ENCODE results near the gene GCSH. TPM values are rescaled to one million over a fixed set of nuclear protein-coding genes. Genes with fewer than 3 reads are reported as not detected.

Gene GCSH
- total RNA-seq, 2 experiments from 2014 or later: 7.0 to 11.0 TPM

Other genes with a start within 250 kb of the GCSH start
- 10 to 100 TPM; 90.3 to 99.7 TPM for gene CMC2, start 89.5 kb downstream of the GCSH start, total RNA-seq
- 10 to 100 TPM; 53.7 to 55.3 TPM for gene CENPN, start 89.2 kb downstream of the GCSH start, total RNA-seq
- gene ATMIN, start 60.6 kb downstream of the GCSH start, total RNA-seq: 10 to 100 TPM; 28.3 to 37.0 TPM
- gene C16orf46, start 19.2 kb downstream of the GCSH start, total RNA-seq: under 1 TPM in 1 of 2 experiments, not detected in 1; 0.17 TPM
- not detected for gene BCO1, start 142.3 kb upstream of the GCSH start, total RNA-seq
- 1 to 10 TPM; 6.3 to 6.9 TPM for gene GAN, start 218.6 kb upstream of the GCSH start, total RNA-seq

Measured in activated CD4-positive, alpha-beta T cell treated with anti-CD3 and anti-CD28 coated beads, Interleukin-2, amount 10 ng/mL, durations not matched to agents 7 days and 5 days (primary cell).